Activated CD4-positive, alpha-beta T cell treated with anti-CD3 and anti-CD28 coated beads for 36 hours (primary cell): ENCODE data around the gene COQ8A. TPM values are rescaled to one million over a fixed set of nuclear protein-coding genes. Genes with fewer than 3 reads are reported as not detected.

Experiments
- ATAC-seq: fragments of 200-7000 bp; cut with Tn5 transposase; one replicate; pipeline ENCODE4 v1.10.0; 2021; ENCODE audit warnings: mild to moderate bottlenecking, moderate library complexity
- CTCF ChIA-PET: fragments of 350-600 bp; sonication (Branson Sonifier 250); formaldehyde crosslinking; loops from one replicate; lab custom pipeline; 2021; ENCODE audit warnings: antibody characterized with exemption; lab: Charles Lee
- POLR2A ChIA-PET: fragments of 350-600 bp; sonication (Branson Sonifier 250); formaldehyde crosslinking; loops from one replicate; lab custom pipeline; 2021; ENCODE audit warnings: antibody characterized with exemption, inconsistent platforms; lab: Charles Lee
- DNase-seq: peaks from one replicate; pipeline ENCODE4 v3.0.0-alpha.2; 2020
- H3K27ac Mint-ChIP-seq: one replicate; pipeline ENCODE4 v1.8.0; 2021; ENCODE audit warnings: mixed read lengths
- H3K27me3 Mint-ChIP-seq: one replicate; pipeline ENCODE4 v1.8.0; 2021; ENCODE audit warnings: mixed read lengths
- H3K36me3 Mint-ChIP-seq: one replicate; pipeline ENCODE4 v1.8.0; 2021; ENCODE audit warnings: low read depth, mixed read lengths
- H3K4me1 Mint-ChIP-seq: one replicate; pipeline ENCODE4 v1.8.0; 2021; ENCODE audit warnings: mixed read lengths
- H3K4me3 Mint-ChIP-seq: one replicate; pipeline ENCODE4 v1.8.0; 2021; ENCODE audit warnings: mild to moderate bottlenecking, moderate library complexity, mixed read lengths
- H3K9me3 Mint-ChIP-seq: one replicate; pipeline ENCODE4 v1.8.0; 2021; ENCODE audit warnings: low read depth, mixed read lengths
- intact Hi-C, 2 experiments: fragments of 100-400 bp; cut with DNase I in 1 of 2; cut with micrococcal nuclease in 1 of 2; formaldehyde crosslinking; loops; one replicate each; pipeline versions ENCODE4 v1.14.2 to v1.15.1; 2022 to 2024; cut with DNase I, micrococcal nuclease
- total RNA-seq, 2 experiments: library from RNA; stranded (reverse); gene quantifications; one replicate each; pipeline ENCODE4 v1.2.3, GENCODE V29; 2021

Gene COQ8A
- 10 to 100 TPM; 21.3 to 26.9 TPM for total RNA-seq

DNA sequence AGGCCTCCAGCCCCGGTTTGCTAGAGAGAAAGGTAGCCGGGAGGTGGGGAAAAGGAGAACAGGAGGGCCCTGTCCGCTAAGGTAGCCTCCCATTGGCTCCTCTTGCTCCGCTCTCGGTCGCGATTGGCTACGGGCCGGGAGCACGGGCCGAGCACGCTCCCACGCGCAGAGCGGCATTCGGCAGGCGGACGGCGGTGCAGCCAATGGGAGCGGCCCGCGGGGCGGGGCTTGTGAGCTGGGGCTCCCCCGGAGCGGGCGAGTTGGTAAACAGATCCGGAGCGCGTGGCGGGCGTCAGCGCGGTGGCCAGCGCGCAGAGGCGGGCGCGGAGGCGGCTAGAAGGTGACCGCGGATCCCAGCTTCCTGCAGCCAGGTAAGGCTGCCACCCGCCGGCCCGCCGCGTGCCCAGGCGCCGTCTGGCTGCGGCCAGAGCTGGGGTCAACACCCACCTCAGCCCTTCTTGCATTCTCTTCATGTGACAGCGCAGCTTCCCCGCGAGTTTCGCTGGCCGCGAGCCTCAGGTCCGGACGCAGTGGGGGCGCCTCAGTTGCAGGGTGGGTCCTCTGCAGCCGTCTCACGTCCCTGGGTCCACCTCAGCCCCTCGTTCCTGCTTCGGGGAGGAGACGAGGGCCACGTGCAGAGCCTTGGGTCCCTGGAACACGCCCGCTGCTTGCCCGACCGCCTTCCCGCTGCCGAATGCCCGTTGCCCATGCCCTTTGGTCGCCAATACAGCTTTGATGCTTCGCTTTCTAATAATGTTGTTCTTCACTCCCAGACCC is at the start of gene COQ8A:
COQ8A (plus strand) TSS at position 266 of the 777 bp plus-strand sequence. CDS start 21,092 bp downstream, outside the sequence.
- intact Hi-C loops = loop anchor here in 1 of 2 experiments (1.0 to 5.0 kb wide), 9 partner anchors 50 to 1142 kb away; partner anchors contain the start of genes ARF1, CDC42BPA, ITPKB and PARP1
- CTCF ChIA-PET = no interaction called here
- H3K4me3 Mint-ChIP-seq = peak within 1 kb of the TSS; percentile 82
- peak; percentile 97 for ATAC-seq
- POLR2A ChIA-PET = interaction anchor here (0.7 to 2.1 kb wide), 2 partner anchors 57 to 878 kb away, joined by 4 to 12 read pairs; partner anchors contain the start of gene H3-3A
- peaks cover 53% of the 10 kb centered on the region for H3K4me1 Mint-ChIP-seq
- peak; percentile 100 for DNase-seq
- H3K9me3 Mint-ChIP-seq = peaks cover 5% of the 10 kb centered on the region
- no peaks in the 10 kb centered on the region for H3K27me3 Mint-ChIP-seq
- peak within 1 kb of the TSS; percentile 96 for H3K27ac Mint-ChIP-seq
- peaks cover 4% of the 10 kb centered on the region for H3K36me3 Mint-ChIP-seq

DNA sequence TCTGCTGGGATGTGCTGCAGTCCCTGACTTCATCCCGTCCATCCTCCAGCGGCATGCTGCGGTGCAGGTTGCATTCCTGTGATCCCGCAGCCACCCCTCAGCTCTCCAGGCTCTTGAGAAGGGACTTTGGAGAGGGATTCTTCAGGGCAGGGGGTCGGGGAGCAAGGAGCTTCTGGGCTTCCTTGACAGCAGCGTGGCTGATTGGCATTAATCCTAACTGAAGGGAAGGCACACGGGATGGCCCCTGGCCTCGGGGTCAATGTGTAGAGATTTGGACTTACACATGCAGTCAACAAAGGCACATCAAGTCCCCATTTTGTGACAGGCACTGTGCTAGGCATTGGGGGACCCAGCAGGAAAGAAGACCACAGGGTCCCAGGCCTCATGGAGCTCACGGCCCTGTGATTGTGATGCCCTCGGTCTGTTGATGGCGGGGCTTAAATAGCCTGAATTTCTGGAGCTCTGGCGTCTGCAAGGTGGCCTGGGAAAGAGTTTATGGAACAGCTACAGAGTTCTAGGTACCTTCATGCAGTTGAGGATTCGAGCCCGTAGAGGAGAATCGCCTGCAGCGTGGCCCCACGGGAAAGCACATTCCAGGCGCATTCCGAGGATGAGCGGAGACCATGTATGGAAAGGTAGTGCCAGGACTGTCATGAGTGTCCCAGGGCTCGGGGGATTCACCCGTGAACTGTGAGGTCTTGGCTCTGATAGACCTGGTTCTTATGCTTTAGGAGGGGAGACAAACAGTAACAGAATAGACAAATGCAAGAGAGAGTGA is 49.6 kb upstream of the COQ8A start:
- intact Hi-C loops = no loop called here
- H3K27ac Mint-ChIP-seq = no peak overlapping the region
- CTCF ChIA-PET = interaction anchor here (0.6 kb wide), 1 partner anchor 51 kb away, joined by 4 read pairs; no protein-coding TSS in a partner anchor
- H3K4me1 Mint-ChIP-seq = peaks cover 10% of the 10 kb centered on the region
- no peak for DNase-seq
- no peaks in the 10 kb centered on the region for H3K36me3 Mint-ChIP-seq
- POLR2A ChIA-PET = no interaction called here
- H3K27me3 Mint-ChIP-seq = no peaks in the 10 kb centered on the region
- ATAC-seq = no peak
- H3K9me3 Mint-ChIP-seq = no peaks in the 10 kb centered on the region
- no peak overlapping the region for H3K4me3 Mint-ChIP-seq

DNA sequence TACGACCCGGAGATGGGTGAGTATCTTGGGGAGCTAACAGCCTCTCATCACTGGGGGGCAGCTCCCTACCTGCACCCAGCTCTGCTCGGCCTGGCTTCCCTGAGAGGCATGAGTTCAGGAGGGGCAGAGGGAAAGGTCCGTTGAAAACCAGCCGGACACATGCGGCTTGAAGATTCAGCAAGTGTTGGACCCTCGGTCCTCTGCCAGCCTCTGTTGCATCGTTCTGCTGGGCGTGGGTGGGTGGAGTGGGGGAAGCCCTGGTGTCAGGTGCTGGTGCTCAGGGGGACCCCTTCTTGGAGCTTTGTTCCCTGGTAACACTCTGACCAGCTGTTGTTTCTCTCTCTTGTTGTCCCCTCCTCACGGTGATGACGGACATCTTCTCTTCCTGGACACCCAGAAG is 48.7 kb upstream of the COQ8A start:
- H3K27ac Mint-ChIP-seq = no peak overlapping the region
- DNase-seq (no peak), ATAC-seq (no peak)
- ChIA-PET POLR2A (no interaction called here), CTCF (interaction anchor here (1.0 kb wide), 1 partner anchor 240 kb away, joined by 3 read pairs; no protein-coding TSS in a partner anchor)
- H3K4me3 Mint-ChIP-seq = no peak overlapping the region
- intact Hi-C loops = no loop called here
- H3K36me3 Mint-ChIP-seq = no peaks in the 10 kb centered on the region
- peaks cover 2% of the 10 kb centered on the region for H3K4me1 Mint-ChIP-seq
- H3K27me3 Mint-ChIP-seq = no peaks in the 10 kb centered on the region
- H3K9me3 Mint-ChIP-seq = no peaks in the 10 kb centered on the region

DNA sequence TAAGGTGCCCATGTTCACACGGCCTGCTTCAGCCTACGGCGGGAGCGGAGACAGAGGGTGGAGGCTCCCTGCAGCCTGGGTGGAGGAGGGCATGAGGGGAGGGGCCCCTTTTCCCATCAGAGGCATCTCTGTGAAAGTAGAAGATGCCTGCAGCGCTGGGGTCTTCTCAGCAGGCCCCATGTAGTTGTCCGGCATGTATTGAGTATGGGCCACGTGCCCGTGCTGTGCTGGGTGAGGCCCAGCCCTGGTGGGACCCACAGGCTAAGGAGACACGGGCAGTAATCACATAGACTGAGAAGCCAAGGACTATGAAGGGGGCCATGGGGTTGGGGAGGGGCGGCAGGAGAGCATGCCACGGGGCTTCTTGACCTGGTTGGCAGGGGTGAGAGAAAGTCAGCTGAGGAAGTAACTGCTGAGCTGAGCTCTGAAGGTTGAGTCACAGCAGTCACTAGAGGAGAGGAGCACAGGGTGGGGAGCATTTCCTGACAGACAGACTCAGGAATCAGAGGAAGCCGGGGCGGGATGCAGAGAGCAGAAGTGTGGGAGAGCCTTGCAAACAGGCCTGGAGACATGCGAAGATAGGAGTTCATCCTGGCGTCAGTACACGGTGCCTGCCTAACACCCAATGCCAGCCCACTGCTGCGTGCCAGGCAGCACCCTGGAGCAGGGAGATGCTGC is 48.1 kb upstream of the COQ8A start:
- Mint-ChIP-seq H3K4me3 (no peak overlapping the region), H3K36me3 (no peaks in the 10 kb centered on the region), H3K4me1 (no peaks in the 10 kb centered on the region), H3K27ac (no peak overlapping the region), H3K27me3 (no peaks in the 10 kb centered on the region), H3K9me3 (no peaks in the 10 kb centered on the region)
- no peak for DNase-seq
- no peak for ATAC-seq
- intact Hi-C loops = no loop called here
- ChIA-PET CTCF (interaction anchor here (1.0 kb wide), 1 partner anchor 240 kb away, joined by 3 read pairs; no protein-coding TSS in a partner anchor), POLR2A (no interaction called here)

DNA sequence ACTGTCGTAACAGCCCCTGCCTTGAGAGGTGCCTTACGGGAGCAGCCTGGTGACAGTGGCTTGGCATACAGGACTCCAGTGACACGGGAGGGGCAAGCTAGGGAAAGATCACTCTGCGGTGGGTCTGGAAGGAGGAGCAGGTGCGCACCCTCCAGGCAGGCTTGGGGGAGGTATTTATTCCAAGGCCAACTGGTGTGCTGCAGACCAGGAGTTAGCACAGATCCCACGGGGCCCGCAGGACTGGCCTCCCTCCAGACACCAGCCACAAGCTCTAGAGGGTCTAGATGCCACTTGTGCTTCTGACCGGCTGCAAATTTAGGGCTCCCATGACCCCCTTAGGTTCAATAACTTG is 47.6 kb upstream of the COQ8A start:
- intact Hi-C loops = no loop called here
- no peaks in the 10 kb centered on the region for H3K9me3 Mint-ChIP-seq
- H3K36me3 Mint-ChIP-seq = no peaks in the 10 kb centered on the region
- H3K4me3 Mint-ChIP-seq = no peak overlapping the region
- CTCF ChIA-PET = interaction anchor here (1.0 to 1.4 kb wide), 2 partner anchors 20 to 239 kb away, joined by 3 to 4 read pairs; no protein-coding TSS in a partner anchor
- ATAC-seq (no peak), DNase-seq (no peak)
- POLR2A ChIA-PET = no interaction called here
- H3K27me3 Mint-ChIP-seq = no peaks in the 10 kb centered on the region
- no peak overlapping the region for H3K27ac Mint-ChIP-seq
- no peaks in the 10 kb centered on the region for H3K4me1 Mint-ChIP-seq

DNA sequence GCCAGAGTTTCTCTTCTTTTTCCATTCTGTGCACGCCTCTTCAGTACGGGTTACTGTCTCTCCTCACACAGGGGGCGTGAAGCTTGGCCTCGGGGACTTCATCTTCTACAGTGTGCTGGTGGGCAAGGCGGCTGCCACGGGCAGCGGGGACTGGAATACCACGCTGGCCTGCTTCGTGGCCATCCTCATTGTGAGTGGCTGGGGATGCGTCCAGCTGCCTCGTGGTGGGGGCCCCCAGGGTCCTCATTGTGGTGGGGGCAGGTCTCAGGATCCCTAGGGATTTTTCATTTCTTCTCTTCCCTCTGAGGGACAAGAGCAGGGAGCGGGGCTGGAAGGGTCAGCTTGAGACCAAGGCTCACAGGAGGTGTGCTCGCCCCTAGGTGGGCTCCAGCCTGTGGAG is 46.2 kb upstream of the COQ8A start:
- POLR2A ChIA-PET = no interaction called here
- DNase-seq = no peak
- intact Hi-C loops = no loop called here

DNA sequence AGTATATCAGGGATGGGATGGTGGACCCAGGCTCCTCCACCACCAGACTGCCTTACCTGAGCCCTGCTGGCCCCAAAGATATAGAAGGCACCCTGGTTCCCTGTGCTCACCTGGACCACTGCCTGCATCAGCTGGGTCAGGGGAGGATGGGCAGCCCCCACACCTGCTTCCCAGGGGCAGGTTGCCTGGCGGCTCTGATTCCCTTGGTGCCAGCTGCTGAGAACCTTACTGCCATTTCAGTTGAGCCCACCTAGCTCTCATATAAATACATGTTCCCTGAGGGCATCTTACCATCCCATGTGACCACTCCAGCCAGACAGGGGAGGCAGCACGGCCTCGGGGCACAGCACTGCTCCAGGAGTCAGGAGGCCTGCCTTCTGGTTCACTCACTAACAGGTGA is 45.3 kb upstream of the COQ8A start:
- no peaks in the 10 kb centered on the region for H3K4me1 Mint-ChIP-seq
- CTCF ChIA-PET = interaction anchor here (1.1 kb wide), 1 partner anchor 17 kb away, joined by 4 read pairs; no protein-coding TSS in a partner anchor
- no peaks in the 10 kb centered on the region for H3K27me3 Mint-ChIP-seq

More for the DNA sequence above, 46.2 kb upstream of the COQ8A start:
- Mint-ChIP-seq H3K4me3 (no peak overlapping the region), H3K27ac (no peak overlapping the region), H3K9me3 (no peaks in the 10 kb centered on the region), H3K4me1 (no peaks in the 10 kb centered on the region), H3K36me3 (no peaks in the 10 kb centered on the region), H3K27me3 (no peaks in the 10 kb centered on the region)
- CTCF ChIA-PET = interaction anchor here (0.7 to 1.4 kb wide), 2 partner anchors 18 to 488 kb away, joined by 3 to 4 read pairs; no protein-coding TSS in a partner anchor
- no peak for ATAC-seq

DNA sequence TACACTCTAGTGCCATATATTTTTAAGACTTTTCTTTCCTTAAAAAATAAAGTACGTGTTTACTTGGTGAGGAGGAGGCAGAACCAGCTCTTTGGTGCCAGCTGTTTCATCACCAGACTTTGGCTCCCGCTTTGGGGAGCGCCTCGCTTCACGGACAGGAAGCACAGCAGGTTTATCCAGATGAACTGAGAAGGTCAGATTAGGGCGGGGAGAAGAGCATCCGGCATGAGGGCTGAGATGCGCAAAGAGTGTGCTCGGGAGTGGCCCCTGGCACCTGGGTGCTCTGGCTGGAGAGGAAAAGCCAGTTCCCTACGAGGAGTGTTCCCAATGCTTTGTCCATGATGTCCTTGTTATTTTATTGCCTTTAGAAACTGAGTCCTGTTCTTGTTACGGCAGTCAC is 44.5 kb upstream of the COQ8A start:
- no peak for DNase-seq
- no peak overlapping the region for H3K4me3 Mint-ChIP-seq
- ATAC-seq = no peak
- no peaks in the 10 kb centered on the region for H3K27me3 Mint-ChIP-seq
- ChIA-PET CTCF (no interaction called here), POLR2A (no interaction called here)
- no peak overlapping the region for H3K27ac Mint-ChIP-seq
- intact Hi-C loops = no loop called here
- no peaks in the 10 kb centered on the region for H3K4me1 Mint-ChIP-seq
- no peaks in the 10 kb centered on the region for H3K36me3 Mint-ChIP-seq
- no peaks in the 10 kb centered on the region for H3K9me3 Mint-ChIP-seq

More for the DNA sequence above, 45.3 kb upstream of the COQ8A start:
- POLR2A ChIA-PET = no interaction called here
- Mint-ChIP-seq H3K9me3 (no peaks in the 10 kb centered on the region), H3K27ac (no peak overlapping the region), H3K36me3 (no peaks in the 10 kb centered on the region), H3K4me3 (no peak overlapping the region)
- no peak for DNase-seq
- ATAC-seq = no peak
- intact Hi-C loops = no loop called here

DNA sequence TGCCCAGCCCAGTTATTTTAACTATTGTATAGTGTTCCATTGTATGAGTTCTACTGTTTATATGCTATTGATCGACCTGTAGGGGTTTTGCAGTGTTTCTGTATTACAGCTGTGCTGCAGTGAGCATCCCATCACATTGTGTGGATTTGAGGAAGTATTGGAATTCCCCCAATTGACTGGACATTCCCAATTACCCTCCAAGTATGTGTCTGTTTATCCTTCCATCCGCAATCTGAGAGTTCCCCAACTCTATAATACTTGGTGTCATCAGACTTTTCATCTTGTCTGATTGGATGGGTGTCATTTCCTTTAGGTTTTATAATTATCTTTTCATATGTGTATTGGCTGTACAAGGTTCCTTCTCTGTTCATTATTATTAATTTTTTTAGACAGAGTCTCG is 41.8 kb upstream of the COQ8A start:
- no peaks in the 10 kb centered on the region for H3K27me3 Mint-ChIP-seq
- ChIA-PET CTCF (no interaction called here), POLR2A (no interaction called here)
- no peaks in the 10 kb centered on the region for H3K4me1 Mint-ChIP-seq
- no peak for DNase-seq
- intact Hi-C loops = no loop called here
- no peaks in the 10 kb centered on the region for H3K9me3 Mint-ChIP-seq
- no peak for ATAC-seq
- H3K27ac Mint-ChIP-seq = no peak overlapping the region
- H3K4me3 Mint-ChIP-seq = no peak overlapping the region
- H3K36me3 Mint-ChIP-seq = no peaks in the 10 kb centered on the region

DNA sequence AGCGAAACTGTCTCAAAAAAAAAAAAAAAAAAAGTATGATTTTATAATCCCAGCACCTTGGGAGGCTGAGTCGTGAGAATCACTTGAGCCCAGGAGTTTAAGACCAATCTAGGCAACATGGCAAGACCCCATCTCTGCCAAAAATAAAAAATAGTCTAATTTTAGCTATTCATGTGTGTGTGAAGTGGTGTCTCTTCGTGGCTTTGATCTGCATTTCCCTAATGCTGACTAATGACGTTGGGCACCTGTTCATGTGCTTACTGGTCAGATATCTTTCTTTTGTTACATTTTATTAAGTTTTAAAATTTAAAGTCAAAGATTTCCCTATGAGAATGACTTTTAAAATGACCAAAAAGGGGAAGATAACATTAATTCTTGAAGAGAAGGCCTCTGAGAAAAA is 38.7 kb upstream of the COQ8A start:
- no peak for DNase-seq
- POLR2A ChIA-PET = no interaction called here
- no peaks in the 10 kb centered on the region for H3K9me3 Mint-ChIP-seq
- no peak overlapping the region for H3K27ac Mint-ChIP-seq
- H3K4me1 Mint-ChIP-seq = no peaks in the 10 kb centered on the region
- H3K36me3 Mint-ChIP-seq = no peaks in the 10 kb centered on the region
- H3K27me3 Mint-ChIP-seq = no peaks in the 10 kb centered on the region
- no peak overlapping the region for H3K4me3 Mint-ChIP-seq
- intact Hi-C loops = no loop called here
- CTCF ChIA-PET = interaction anchor here (0.7 kb wide), 1 partner anchor 354 kb away, joined by 3 read pairs; no protein-coding TSS in a partner anchor
- ATAC-seq = no peak

DNA sequence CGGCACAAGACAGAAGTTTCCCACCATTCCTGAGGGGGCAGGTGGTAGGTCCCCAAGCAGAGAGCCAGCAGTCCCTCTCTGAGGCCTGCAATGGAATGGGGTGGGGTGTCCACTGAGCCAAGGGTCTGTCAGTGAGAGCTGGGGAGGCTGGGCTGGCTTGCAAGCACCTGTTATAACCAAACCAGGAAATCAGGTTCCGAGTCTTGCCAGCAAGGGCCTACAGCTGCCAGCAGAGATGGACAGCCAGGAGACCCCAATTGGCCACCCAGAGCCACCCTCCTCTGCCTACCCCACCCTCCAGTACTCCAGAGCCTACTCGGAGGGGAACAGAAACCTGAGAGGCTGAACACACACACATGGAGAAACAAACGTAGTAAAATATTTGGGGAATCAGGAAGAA is 37.5 kb upstream of the COQ8A start:
- ChIA-PET POLR2A (no interaction called here), CTCF (interaction anchor here (0.5 kb wide), 1 partner anchor 240 kb away, joined by 4 read pairs; no protein-coding TSS in a partner anchor)

More for the DNA sequence above, 37.5 kb upstream of the COQ8A start:
- Mint-ChIP-seq H3K36me3 (no peaks in the 10 kb centered on the region), H3K4me1 (no peaks in the 10 kb centered on the region), H3K4me3 (no peak overlapping the region), H3K9me3 (no peaks in the 10 kb centered on the region), H3K27me3 (no peaks in the 10 kb centered on the region), H3K27ac (no peak overlapping the region)
- intact Hi-C loops = no loop called here
- DNase-seq (no peak), ATAC-seq (no peak)
